ENCODE data around the gene NFATC3.
"Not testable (repeated sequence)": the region's sequence is repeated elsewhere in the genome, so short reads cannot be mapped to it uniquely, and the experiment has no call there.

NFATC3 gene

DNA sequence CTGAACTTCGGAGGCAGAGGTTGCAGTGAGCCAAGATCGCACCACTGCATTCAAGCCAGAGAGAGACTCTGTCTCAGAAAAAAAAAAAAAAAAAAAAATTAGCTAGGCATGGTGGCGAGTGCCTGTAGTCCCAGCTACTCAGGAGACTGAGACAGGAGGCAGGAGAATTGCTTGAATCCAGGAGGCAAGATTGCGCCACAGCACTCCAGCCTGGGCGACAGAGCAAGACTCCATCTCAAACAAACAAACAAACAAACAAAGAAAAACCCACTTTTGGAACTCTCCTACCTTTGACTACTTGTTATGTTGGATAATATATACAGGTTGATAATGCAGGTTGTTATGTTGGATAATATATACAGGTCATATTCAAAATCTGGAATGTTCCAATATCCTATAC, 35.3 kb downstream of the NFATC3 start:
- DNase-seq, result not testable (repeated sequence)

DNA sequence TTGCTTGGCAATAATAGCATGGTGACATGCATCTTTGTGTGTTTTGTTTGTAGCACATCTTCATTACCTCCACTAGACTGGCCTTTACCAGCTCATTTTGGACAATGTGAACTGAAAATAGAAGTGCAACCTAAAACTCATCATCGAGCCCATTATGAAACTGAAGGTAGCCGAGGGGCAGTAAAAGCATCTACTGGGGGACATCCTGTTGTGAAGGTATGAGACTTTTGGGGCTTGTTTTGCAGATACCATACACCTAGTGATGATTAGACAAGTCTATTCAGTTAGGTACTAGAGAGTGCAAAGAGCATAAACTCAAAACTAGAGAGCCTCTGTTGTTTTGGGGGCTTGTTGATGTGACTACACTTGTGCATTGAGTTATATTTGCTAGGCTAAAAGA, 41.2 kb downstream of the NFATC3 start:
- DNase-seq, result no peak

DNA sequence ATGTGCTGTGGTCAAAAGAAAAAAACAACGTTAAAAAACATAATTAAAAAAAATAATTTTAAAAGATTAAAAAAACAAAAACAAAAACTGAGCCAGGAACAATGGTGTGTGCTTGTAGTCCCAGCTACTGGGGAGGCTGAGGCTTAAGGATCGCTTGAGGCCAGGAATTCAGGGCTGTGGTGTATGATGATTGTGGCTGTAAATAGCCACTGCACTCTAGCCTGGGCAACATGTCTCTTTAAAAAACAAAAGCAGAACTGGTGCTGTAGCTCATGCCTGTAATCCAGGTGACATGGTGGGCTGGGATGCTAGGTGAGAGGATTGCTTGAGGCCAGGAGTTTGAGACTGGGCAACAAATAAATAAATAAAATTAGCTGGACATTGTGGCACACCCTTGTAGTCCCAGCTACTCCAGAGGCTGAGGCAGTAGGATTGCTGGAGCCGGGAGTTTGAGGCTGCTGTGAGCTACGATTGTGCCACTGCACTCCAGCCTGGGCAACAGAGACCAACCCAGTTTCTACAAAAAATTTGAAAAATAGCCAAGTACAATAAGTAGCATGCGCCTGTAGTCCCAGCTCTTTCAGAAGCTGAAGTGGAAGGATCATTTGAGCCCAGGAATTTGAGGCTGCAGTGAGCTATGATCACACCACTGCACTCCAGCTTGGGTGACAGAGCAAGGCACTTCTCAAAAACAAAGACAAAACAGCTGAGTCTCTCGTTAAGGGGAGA, 43.6 kb downstream of the NFATC3 start:
- no peak for DNase-seq

DNA sequence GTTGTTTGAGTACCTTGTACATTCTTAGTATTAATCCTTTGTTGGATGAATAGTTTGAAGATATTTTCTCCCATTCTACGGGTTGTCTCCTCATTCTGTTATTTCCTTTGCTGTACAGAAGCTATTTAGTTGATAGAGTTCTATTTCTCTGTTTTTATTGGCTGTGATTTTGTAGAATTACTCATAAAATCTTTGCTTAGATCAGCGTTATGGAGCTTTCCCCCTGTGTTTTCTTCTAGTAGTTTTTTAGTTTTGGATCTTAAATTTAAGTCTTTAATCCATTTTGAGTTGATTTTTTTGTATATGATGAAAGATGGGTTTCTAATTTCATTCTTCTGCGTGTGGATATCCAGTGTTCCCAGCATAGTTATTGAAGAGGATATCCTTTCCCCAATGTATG, 45.4 kb downstream of the NFATC3 start:
- no peak for DNase-seq

DNA sequence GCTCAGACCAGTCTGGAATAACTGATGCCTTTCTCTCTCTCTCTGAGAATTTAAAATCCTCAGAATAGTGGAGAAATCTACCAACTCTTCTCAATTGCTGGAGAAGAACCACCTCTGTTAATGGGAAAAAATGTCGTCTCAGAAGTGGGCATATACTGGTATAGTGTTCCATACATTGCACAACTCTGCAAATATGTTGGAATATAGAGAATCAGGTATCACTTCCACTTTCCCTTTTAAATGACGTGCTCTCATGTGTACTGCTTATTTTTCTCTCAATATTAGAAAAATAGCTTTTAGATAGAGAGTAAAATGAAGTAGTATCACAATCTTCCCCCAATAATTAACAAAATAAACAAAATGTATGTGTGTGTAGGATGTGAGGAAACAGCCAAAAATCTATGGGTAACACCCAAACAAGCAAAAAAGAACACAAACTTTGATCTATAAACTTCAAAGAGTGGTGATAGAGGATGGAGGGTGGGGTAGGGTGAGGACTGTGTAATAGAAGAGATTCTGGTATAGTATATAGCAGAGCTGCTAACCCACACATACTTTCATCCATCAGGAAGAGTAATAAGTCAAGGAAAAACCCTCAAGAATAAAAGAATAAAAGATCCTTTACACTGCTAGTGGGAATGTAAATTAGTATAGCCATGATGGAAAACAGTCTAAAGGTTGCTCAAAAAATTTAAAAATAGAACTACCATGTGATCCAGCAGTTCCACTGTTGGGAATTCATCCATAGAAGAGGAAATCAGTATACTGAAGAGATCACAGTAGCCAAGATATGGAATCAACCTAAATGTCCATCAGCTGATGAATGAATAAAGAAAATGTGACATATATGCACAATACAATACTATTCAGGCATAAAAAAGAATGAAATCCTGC, 46.9 kb downstream of the NFATC3 start:
- DNase-seq, result no peak

DNA sequence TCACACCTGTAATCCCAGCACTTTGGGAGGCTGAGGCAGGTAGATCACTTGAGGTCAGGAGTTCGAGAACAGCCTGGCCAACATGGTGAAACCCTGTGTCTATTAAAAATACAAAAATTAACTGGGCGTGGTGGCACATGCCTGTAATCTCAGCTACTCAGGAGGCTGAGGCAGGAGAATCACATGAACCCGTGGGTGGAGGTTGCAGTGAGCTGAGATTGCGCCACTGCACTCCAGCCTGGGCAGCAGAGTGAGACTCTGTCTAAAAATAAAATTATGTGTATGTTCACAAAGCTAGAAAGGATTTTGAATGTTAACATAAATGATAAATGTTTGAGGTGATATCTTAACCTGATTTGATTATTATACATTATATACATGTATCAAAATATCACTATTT, 47.8 kb downstream of the NFATC3 start:
- not testable (repeated sequence) for DNase-seq

DNA sequence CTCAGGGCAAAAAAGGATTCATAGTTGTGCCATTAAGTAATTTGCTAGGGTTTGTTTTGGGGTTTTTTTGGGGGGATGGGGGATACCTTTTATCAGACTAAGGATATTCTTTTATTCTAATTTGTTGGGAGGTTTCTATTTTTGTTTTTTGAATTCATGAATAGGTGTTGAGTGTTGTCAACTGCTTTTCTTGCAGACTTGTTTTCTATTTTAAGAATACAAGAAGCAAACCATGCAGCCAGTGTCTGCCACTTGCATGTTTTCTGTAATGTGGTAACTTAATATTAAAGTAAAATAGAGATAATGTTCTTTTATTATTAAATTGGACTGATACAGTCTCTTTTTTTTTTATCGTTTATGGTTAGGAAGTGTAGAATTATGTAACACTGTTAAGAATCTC, 49.5 kb downstream of the NFATC3 start:
- no peak for DNase-seq

DNA sequence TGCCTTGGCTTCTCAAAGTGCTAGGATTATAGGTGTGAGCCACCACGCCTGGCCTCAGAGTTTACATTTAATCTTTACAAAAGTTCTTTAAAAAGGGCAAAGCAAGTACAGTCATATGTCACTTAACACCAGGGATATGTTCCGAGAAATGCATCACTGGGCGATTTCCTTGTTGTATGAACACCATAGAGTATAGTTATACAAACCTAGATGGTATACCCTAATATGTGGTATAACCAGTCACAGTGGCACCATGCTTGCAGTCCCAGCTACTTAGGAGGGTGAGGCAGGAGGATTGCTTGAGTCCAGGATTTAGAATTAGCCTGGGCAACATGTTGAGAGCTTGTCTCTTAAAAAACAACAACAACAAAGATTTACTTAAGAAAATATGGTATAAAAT, 51.3 kb downstream of the NFATC3 start:
- DNase-seq, result no peak

DNA sequence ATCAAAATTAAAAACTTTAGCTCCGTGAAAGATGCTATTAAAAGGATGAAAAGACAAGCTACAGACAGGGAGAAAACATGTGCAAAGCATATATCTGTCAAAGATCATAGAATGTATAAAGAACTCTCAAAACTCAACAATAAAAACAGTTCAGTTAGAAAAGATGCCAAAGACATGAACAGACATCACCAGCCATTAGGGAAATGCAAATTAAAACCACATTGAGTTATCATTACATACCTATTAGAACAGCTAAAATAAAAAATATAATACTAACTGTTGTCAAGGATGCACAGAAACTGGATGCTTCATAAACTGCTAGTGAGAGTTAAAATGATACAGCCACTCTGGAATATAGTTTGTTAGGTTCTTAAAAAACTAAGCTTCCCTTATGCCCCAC, 58.8 kb downstream of the NFATC3 start:
- no peak for DNase-seq

DNA sequence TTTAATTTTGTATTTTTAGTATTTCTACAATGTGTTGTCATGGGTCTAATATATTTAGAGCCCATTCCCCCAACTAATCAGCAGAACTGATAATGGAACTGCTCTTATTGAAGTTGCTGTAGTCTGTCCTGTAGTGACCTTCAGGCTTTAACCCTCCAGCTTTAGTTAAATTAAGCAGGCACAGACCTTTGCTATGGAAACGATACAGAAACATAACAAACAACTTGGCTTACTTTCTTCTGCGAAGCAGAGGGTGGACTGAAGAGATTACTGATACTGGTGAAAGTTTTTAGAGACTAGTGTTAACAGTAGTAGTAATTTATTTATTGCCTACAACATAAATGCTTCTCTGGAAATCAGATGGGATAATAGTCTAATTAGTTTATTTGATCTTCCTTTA, 61.4 kb downstream of the NFATC3 start:
- no peak for DNase-seq

DNA sequence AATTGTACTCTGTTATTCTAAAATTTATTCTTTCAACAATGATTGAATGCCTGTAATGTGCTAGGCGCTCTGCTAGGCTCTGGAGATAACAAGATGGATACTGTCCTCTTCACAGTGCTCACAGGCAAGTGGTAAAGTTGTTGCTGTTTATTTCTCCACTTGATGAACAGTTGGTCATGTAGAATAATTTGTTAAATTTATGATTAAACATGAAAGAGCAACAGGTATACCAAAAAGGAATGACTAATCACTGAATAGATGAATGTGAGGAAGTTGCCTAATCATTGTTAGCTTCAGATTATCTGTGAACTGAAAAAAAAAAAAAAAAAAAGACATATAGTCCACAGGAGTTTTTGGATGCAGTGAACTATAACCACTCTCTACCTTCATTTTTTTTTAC, 62.3 kb downstream of the NFATC3 start:
- no peak for DNase-seq

DNA sequence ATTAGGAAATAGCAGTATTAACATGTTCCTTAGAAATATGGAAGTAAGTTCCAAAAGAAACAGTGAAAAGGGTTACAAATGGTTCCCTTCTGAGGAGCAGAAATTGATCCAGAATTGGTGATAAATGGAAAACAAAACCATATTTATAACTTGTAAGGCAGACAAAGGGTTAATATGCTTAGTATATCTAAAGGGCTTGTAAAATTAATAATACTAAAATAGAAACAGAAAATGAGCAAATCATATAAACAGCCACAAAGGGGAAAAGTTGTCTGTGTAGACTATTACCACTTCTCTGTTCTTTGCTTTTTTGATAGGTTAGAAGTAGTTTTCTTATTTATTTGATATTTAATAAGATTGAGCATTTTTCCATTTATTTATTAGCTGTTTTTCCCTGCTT, 64.4 kb downstream of the NFATC3 start:
- no peak for DNase-seq

DNA sequence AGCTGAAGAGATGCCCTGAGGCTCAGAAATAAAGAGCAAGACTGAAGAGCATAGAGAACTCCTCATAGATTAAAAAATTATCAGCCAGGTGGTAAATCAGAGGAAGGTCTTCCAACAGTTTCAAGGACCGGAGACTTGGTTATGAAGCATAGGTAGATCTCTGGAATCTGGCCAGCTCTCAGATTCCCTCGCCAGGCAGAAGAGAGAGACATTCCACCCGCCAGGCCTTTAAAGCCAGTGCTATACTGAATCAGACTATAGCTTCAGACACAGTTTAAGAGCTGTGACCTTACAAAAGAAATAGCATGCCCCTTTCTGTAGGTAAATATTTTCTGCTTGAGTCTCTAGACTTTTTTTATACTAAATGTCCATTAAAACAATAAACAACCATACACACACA, 70.3 kb downstream of the NFATC3 start:
- DNase-seq, result no peak

DNA sequence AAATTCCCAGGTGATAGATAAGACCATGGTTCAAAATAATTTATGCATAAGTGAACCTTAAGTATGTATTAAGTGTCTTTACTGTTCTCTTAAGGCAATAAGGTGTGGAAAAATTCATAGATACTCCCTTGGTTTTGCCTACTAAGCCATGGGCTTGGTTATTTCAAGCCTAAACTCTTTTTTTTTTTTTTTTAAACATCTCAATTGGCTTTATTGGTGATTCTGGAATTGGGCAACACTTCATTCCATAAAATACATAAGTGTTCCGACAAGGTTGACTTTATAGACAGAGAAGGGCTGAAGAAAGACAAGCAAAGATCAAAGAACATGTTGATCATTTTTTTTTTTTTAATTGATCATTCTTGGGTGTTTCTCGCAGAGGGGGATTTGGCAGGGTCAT, 77.2 kb downstream of the NFATC3 start:
- DNase-seq, result no peak

DNA sequence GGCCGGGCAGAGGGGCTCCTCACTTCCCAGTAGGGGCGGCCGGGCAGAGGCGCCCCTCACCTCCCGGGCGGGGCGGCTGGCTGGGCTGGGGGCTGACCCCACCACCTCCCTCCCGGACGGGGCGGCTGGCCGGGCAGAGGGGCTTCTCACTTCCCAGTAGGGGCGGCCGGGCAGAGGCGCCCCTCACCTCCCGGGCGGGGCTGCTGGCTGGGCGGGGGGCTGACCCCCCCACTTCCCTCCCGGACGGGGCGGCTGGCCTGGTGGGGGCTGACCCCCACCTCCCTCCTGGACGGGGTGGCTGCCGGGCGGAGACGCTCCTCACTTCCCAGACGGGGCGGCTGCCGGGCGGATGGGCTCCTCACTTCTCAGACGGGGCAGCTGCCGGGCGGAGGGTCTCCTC, 78.1 kb downstream of the NFATC3 start:
- DNase-seq, result not testable (repeated sequence)

DNA sequence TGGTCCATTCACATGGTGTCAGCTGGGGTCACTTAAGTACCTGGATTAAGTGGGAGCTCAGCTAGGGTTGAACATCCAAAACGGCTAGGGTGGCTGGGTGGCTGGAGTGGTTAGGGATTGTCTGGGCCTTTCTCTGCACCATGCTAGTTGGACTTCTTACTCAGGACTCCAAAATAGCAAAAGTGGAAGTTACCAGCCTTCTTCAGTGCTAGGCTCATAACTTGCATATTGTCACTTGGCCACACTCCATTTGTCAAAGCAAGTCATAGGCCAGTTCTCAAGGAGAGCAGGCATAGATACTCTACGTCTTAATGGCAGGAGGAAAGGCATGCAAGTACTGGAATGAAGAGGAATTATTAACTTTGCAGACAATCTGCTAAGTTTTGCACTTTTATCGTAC, 81.1 kb downstream of the NFATC3 start:
- no peak for DNase-seq

DNA sequence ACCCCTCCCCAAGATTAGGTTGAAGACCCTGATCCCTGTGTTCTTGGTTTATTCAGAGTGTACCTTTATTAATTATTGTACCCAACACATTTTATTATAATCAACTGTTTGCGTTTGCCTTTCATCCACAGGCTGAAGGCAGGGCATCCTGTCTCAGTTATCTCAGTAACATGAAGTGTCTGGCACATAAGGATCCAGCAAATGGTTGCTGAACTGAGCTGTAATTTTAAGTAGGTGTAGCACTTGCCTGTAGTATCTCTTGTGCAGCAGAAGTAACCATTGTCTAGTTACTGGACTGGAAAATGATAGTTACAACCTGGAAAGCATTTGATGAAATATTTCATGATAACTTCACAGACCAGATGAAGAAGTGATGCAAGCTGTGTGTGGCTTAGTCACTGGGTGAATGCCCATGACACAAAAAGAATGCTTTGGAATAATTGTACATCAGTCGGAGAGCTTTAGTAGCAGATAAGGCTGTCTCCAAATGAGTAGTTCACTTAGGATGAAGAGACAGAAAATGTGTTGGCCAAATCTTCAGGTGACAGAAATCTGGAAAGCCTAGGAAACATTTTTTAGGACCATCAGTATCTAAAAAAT, 94.1 kb downstream of the NFATC3 start:
- no peak for DNase-seq

DNA sequence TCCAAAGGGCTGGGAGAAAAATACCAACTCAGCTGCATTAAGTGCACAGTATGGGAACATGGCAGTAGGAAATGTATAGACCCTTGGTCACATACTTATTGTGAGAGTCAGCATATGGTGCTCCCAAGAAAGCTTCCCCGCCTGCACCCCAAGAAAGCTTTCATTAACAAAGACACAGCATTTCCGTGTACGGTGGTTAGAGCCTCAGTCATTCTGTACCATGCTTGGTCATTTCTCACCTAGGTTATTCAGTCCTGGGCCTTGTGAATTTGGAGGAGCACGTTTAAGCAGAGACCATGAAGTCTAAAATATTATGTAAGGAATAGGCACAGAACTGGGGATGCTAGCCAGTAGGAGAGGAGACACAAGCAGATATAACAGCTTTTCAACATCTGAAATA, 94.7 kb downstream of the NFATC3 start:
- no peak for DNase-seq

DNA sequence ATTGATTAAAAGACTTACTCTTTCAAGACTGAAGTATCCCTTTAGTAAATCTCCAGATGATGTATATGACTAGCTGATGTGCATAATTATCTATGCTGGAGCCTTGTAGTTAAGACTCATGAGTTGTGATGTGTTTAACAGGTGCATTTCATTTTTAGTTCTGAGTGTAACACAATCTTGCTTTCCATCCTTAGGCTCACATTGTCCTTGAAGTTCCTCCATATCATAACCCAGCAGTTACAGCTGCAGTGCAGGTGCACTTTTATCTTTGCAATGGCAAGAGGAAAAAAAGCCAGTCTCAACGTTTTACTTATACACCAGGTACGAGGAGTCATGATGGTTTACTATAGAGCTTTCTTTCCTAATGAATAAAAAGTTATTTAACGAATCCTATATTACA, 97.9 kb downstream of the NFATC3 start:
- DNase-seq, result no peak

DNA sequence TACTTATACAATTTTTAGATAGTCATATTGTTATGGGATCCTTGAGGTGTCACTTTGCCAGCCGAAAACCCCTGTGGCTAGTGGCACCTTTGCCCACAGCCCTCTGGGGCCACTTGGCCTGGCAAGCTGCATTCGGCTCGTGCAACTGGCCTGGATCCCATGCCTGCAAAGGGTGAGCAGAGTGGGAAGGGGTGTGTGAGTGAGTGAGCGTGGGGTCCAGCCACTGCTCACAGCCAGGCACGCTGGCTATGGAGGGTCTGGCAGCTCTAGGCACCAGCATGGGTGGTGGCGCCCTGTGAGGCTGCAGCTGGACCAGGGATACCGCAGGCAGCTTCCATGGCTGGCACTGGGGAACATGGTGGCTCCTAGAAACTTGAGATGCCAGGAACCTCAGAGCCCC, 101.7 kb downstream of the NFATC3 start:
- no peak for DNase-seq

DNA sequence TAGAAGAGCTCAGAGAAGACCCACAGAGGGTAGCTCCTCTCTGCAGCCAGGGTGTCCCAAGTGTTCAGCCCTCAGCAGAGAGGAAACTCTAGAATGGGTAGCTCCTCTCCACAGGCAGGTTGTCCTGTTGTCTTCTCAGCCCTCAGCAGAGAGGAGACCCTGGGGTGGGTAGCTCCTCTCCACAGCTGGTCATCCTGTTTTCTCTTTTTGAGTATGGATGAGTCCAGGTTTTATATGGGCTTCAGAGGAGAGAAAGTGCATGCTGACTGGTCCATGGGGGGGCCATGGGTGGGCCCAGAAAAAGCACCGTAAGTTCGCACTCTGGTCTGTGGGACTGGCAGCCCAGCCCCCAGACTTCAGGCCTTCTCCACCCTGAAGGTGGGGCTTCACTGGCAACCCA, 102.3 kb downstream of the NFATC3 start:
- DNase-seq, result no peak

DNA sequence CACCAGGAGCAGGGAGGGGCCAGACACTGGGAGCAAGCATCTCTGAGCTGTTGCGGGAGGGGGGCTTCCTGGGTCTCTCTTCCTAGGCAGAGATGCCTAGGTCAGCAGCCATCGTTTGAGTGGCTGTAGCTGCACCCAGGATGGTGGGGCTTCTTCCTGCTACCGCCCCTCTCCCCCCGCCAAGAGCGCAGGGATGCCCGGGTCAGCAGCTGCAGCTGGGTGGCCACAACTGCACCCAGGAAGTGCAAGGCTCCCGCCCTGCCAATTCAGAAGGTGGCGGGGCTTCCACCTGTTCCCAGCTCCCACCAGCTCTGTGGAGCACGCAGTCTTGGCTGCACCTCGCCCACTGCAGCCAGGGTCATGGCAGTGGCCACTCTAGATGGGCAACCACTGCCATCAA, 103.0 kb downstream of the NFATC3 start:
- DNase-seq, result no peak

DNA sequence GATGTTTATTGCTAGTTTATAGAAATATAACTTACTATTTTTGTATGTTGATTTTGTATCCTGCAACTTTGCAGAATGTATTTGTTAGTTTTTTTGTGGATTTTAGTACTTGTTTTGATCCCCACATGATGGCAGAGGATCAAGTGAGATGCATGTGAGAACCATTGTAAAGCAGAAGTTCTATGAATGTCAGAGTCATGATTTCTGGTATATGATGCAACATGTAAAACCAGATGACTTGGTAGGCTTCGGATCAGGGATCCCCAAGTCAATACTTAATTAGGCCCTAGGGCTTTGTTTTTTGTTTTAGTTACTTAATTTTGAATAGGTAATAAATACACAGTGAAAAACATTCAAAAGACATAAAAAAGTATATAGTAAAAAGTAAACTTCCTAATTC, 104.9 kb downstream of the NFATC3 start:
- DNase-seq, result no peak

Measured in stimulated activated naive CD4-positive, alpha-beta T cell treated with Interleukin-2 at 50 U/mL for 16 hours (primary cell).